Natural killer cell (primary cell): ENCODE results near the gene MTMR4. TPM values are rescaled to one million over a fixed set of nuclear protein-coding genes. Genes with fewer than 3 reads are reported as not detected.

Experiments used
- ATAC-seq, 3 donors: fragments of 150-1000 bp in 2 of 3; fragments of 200-7000 bp in 1 of 3; cut with Tn5 transposase; 1 replicate in 1 of 3; 2 replicates in 2 of 3; pipeline ENCODE4 v1.10.0; 2021; ENCODE audit warnings: mild to moderate bottlenecking in 2 of 3, moderate library complexity in 2 of 3
- DNase-seq, 2 donors: peaks; one replicate each; pipeline versions ENCODE4 v3.0.0 to v3.0.0-alpha.2; 2013 to 2021; ENCODE audit warnings: mixed read lengths in 1 of 2
- H3K27ac ChIP-seq: one replicate; pipeline ENCODE4 v1.5.1; 2013; ENCODE audit warnings: mild to moderate bottlenecking, low read length
- H3K27me3 ChIP-seq: one replicate; pipeline ENCODE4 v1.6.1; 2013; ENCODE audit warnings: low read length; ENCODE audit not compliant: control insufficient read depth, insufficient read depth
- H3K36me3 ChIP-seq: one replicate; pipeline ENCODE4 v1.6.1; 2013; ENCODE audit warnings: low read length; ENCODE audit not compliant: control insufficient read depth, insufficient read depth
- H3K4me1 ChIP-seq: one replicate; pipeline ENCODE4 v1.6.1; 2013; ENCODE audit warnings: low read length; ENCODE audit not compliant: control insufficient read depth, insufficient read depth
- H3K4me3 ChIP-seq: one replicate; pipeline ENCODE4 v1.5.1; 2013; ENCODE audit warnings: low read length
- H3K9me3 ChIP-seq: one replicate; pipeline ENCODE4 v1.6.1; 2013; ENCODE audit warnings: low read length; ENCODE audit not compliant: control insufficient read depth, insufficient read depth
- H3K27ac Mint-ChIP-seq, 2 donors: one replicate each; pipeline ENCODE4 v1.8.0; 2022; ENCODE audit warnings: mild to moderate bottlenecking in 2 of 2, mixed read lengths in 2 of 2, moderate library complexity in 1 of 2
- H3K27me3 Mint-ChIP-seq, 2 donors: one replicate each; pipeline ENCODE4 v1.8.0; 2022; ENCODE audit warnings: low read depth in 2 of 2, mixed read lengths in 2 of 2
- H3K36me3 Mint-ChIP-seq: one replicate; pipeline ENCODE4 v1.8.0; 2022; ENCODE audit warnings: mixed read lengths
- H3K4me1 Mint-ChIP-seq, 2 donors: one replicate each; pipeline ENCODE4 v1.8.0; 2022; ENCODE audit warnings: mixed read lengths in 2 of 2
- H3K4me3 Mint-ChIP-seq: one replicate; pipeline ENCODE4 v1.8.0; 2022; ENCODE audit warnings: mild to moderate bottlenecking, moderate library complexity, mixed read lengths
- H3K9me3 Mint-ChIP-seq, 2 donors: one replicate each; pipeline ENCODE4 v1.8.0; 2022; ENCODE audit warnings: mixed read lengths in 2 of 2
- WGBS: methylation state at CpG from one replicate; pipeline ENCODE4 v1.1.7; 2013; ENCODE audit warnings: missing lambda C conversion rate; ENCODE audit not compliant: insufficient coverage; 5-methylcytosine and 5-hydroxymethylcytosine counted together
- intact Hi-C: fragments of 100-400 bp; cut with micrococcal nuclease; formaldehyde crosslinking; loops from one replicate; pipeline ENCODE4 v1.14.2; 2022
- total RNA-seq, 4 donors: library from RNA; stranded (reverse); fragments of 120-200 nt in 1 of 4; gene quantifications; one replicate each; pipeline versions ENCODE4 v1.2.3 to v1.2.4, GENCODE V29; 2013 to 2022
- TF ChIP-seq, protein P1 (sequence below): fragments of 200-600 bp; IDR thresholded peaks from one replicate; pipeline ENCODE4 v1.8.0; 2022; ENCODE audit warnings: antibody characterized with exemption

MTMR4 gene
- total RNA-seq, result 10 to 100 TPM; 28.4 to 43.4 (median 39.7) TPM
- 51.8 TPM for total RNA-seq (2013)

- DNase-seq, result peak; percentile 60 to 88
- intact Hi-C loops, result loop anchor here (10.0 kb wide), 1 partner anchor 509 kb away; the partner anchor contains the start of gene SRSF1
- Histone ChIP-seq H3K4me1 (peaks cover 40% of the 10 kb centered on the region), H3K27ac (peak within 1 kb of the TSS; percentile 8), H3K36me3 (peaks cover 23% of the 10 kb centered on the region), H3K27me3 (no peaks in the 10 kb centered on the region), H3K9me3 (no peaks in the 10 kb centered on the region), H3K4me3 (peak within 1 kb of the TSS; percentile 54)
- peaks cover 21% of the 10 kb centered on the region for H3K36me3 Mint-ChIP-seq
- H3K9me3 Mint-ChIP-seq, result no peaks in the 10 kb centered on the region
- WGBS, result under 1% methylated on average over 62 of the region's 64 CpGs
- TF ChIP-seq, protein P1, sequence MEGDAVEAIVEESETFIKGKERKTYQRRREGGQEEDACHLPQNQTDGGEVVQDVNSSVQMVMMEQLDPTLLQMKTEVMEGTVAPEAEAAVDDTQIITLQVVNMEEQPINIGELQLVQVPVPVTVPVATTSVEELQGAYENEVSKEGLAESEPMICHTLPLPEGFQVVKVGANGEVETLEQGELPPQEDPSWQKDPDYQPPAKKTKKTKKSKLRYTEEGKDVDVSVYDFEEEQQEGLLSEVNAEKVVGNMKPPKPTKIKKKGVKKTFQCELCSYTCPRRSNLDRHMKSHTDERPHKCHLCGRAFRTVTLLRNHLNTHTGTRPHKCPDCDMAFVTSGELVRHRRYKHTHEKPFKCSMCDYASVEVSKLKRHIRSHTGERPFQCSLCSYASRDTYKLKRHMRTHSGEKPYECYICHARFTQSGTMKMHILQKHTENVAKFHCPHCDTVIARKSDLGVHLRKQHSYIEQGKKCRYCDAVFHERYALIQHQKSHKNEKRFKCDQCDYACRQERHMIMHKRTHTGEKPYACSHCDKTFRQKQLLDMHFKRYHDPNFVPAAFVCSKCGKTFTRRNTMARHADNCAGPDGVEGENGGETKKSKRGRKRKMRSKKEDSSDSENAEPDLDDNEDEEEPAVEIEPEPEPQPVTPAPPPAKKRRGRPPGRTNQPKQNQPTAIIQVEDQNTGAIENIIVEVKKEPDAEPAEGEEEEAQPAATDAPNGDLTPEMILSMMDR, result no peak
- peak in 1 of 3 donors; percentile 12 for ATAC-seq
- peak within 1 kb of the TSS; percentile 91 to 96 for H3K27ac Mint-ChIP-seq
- peaks cover 54 to 74% of the 10 kb centered on the region in 2 donors for H3K4me1 Mint-ChIP-seq
- peak within 1 kb of the TSS; percentile 92 for H3K4me3 Mint-ChIP-seq
- peaks cover 0 to 3% of the 10 kb centered on the region in 2 donors for H3K27me3 Mint-ChIP-seq
Observed at GRCh38 chr17:58513965-58514769, at the start of gene MTMR4. Gene MTMR4, minus strand, starts transcription at chr17:58514638. Its CDS starts 231 bp downstream, at chr17:58514407.

DNA sequence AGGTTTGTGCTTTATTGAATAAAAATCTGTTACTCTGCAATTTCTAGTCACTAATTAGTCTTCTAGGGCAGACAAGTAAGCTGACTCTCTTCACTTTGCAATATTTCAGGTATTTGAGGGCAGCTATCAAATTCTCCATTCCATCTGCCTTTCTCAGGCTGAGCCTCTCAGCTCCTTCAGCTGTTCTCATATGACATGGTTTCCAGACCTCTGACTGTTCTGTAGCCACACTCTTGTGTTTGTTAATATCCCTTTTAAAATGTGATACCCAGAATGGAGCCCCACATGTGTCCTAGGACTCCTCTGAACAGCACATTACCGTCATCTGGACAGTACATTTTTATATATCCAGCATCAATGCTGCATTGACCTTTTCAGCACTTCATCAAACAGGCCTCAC lies 46.1 kb upstream of the MTMR4 start:
- no peaks in the 10 kb centered on the region for H3K4me1 ChIP-seq
- Mint-ChIP-seq H3K4me1 (no peaks in the 10 kb centered on the region), H3K9me3 (no peaks in the 10 kb centered on the region), H3K4me3 (no peak overlapping the region), H3K36me3 (no peaks in the 10 kb centered on the region), H3K27ac (no peak overlapping the region), H3K27me3 (peaks cover 0 to 10% of the 10 kb centered on the region in 2 donors)
- H3K27me3 ChIP-seq, result no peaks in the 10 kb centered on the region
- no peaks in the 10 kb centered on the region for H3K36me3 ChIP-seq
- TF ChIP-seq, protein P1, result no peak
- 77% methylated on average over 1 of the region's 1 CpG for WGBS
- intact Hi-C loops, result no loop called here
- DNase-seq, result no peak
- no peaks in the 10 kb centered on the region for H3K9me3 ChIP-seq
- no peak overlapping the region for H3K27ac ChIP-seq
- ATAC-seq, result no peak
- no peak overlapping the region for H3K4me3 ChIP-seq

GRCh38 chr17:58557981-58558380 lies 43.5 kb upstream of the MTMR4 start:
- Mint-ChIP-seq H3K36me3 (no peaks in the 10 kb centered on the region), H3K9me3 (no peaks in the 10 kb centered on the region), H3K27ac (no peak overlapping the region), H3K4me1 (no peaks in the 10 kb centered on the region), H3K4me3 (no peak overlapping the region), H3K27me3 (peaks cover 0 to 10% of the 10 kb centered on the region in 2 donors)
- Histone ChIP-seq H3K4me3 (no peak overlapping the region), H3K9me3 (no peaks in the 10 kb centered on the region), H3K4me1 (no peaks in the 10 kb centered on the region), H3K36me3 (no peaks in the 10 kb centered on the region), H3K27me3 (no peaks in the 10 kb centered on the region), H3K27ac (no peak overlapping the region)
- TF ChIP-seq, protein P1, result no peak
- ATAC-seq, result no peak
- intact Hi-C loops, result no loop called here
- no peak for DNase-seq
- 78% methylated on average over 3 of the region's 3 CpGs for WGBS
